Smooth muscle cell of the brain vasculature (primary cell): ENCODE data around the gene SPATA31E1.
"Not testable (repeated sequence)": the region's sequence is repeated elsewhere in the genome, so short reads cannot be mapped to it uniquely, and the experiment has no call there.

Source experiments
- DNase-seq: peaks from one replicate; pipeline ENCODE4 v3.0.0-alpha.2; 2012; ENCODE audit warnings: low read depth, low spot score

Gene SPATA31E1

GRCh38 chr9:87882627-87883026 is at the start of gene SPATA31E1:
Gene SPATA31E1 (plus strand): TSS chr9:87882877. CDS start chr9:87882892, 15 bp downstream.
- DNase-seq: no peak

- no peak for DNase-seq
Observed at GRCh38 chr9:87834357-87834756, 48.3 kb upstream of the SPATA31E1 start.

GRCh38 chr9:87836536-87836935 is 46.1 kb upstream of the SPATA31E1 start:
- no peak for DNase-seq

GRCh38 chr9:87836951-87837705 is 45.5 kb upstream of the SPATA31E1 start:
- DNase-seq: no peak

DNA sequence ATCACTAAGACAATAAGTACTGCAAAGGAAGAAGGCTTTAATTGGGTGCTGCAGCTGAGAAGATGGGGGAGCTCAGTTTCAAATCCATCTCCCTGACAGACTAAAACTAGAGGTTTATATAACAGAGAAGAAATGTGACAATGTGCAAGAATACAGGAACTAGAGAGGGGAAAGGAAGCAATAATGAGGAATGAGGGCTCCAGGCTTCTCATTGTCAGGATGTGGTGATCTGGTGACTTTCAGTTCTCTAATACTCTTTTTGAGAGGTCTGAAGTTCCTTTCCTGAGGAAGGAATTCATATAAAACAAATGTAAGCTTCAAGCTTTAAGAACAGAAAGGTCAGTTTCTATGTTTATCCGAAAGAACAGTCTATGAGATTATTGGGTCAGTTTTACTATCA is 42.5 kb upstream of the SPATA31E1 start:
- no peak for DNase-seq

DNA sequence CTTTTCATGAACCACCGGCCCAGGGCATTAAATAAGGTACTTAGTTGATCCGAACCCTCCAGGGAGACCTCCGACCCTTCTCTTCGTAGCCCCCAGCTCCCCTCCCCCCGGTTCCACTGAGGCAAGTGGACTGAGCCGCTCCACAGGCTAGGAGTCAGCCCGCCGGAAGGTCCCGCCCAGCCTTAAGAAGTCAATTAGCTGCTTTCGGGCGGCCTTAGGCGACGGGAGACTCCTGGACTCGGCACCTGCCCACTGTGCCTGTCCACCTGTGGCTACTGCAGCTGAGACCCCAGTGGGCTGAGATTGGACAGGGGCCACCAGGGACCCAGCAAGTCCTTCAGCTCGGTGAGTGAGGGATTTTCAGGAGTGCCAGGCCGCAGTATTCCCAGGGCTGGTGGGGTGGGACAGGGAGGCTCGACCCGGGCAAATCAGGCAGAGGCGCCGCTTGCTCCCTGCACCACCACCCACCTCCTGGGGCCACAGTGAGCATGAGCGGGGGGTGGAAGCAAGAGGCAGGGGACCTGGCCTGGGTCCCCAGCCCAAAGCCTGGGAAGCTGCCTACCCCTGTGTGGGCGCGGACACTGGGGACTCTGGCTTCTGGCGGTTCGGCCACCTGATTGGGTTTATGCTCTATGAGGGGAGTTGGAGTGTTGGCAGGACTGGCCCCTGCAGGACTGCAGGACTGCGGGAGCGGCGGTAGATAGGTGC is 39.6 kb upstream of the SPATA31E1 start:
- no peak for DNase-seq

GRCh38 chr9:87844506-87844905 is 38.2 kb upstream of the SPATA31E1 start:
- DNase-seq: no peak

GRCh38 chr9:87847817-87848216 is 34.9 kb upstream of the SPATA31E1 start:
- not testable (repeated sequence) for DNase-seq

GRCh38 chr9:87849144-87849758 is 33.4 kb upstream of the SPATA31E1 start:
- no peak for DNase-seq

DNA sequence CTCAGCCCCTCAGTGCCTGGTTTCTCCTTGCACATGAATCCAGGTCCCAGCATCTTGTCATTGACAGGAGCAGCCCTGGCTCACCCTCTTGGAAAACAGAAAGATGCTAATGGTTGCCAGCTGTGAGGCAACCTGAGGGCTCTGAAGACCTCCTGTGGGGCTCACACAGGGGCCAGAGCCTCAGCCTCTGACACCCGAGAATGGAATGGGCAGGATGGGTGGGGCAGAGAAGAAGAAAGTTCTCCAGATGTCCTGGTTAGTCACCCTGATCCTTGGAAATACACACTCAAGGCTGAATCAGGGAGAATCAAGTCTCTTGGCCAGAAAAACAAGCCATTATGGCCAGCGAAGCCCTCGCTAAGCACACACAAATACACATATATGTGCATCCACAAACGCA is 32.3 kb upstream of the SPATA31E1 start:
- no peak for DNase-seq

DNA sequence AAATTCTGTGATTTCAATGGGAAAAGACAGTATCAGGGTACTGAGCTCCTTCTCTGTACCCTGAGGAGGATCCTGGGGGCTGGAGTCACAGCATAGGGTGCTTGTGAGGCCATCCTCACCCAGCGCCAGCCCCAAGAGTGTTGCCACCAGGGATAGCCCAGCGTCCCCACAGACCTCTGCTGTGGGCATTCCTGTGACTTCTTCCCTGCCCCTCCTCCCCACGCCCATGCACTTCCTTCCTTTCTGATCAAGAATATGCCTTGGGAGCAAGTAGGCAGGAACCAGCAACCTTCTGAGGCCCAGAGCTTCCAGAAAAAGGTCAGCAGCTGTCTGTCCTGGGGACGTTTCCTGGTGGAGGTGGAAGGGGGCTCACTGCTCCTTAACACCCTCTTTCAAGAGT is 31.5 kb upstream of the SPATA31E1 start:
- not testable (repeated sequence) for DNase-seq

- DNase-seq: no peak
Observed at GRCh38 chr9:87853302-87853701, 29.4 kb upstream of the SPATA31E1 start.

DNA sequence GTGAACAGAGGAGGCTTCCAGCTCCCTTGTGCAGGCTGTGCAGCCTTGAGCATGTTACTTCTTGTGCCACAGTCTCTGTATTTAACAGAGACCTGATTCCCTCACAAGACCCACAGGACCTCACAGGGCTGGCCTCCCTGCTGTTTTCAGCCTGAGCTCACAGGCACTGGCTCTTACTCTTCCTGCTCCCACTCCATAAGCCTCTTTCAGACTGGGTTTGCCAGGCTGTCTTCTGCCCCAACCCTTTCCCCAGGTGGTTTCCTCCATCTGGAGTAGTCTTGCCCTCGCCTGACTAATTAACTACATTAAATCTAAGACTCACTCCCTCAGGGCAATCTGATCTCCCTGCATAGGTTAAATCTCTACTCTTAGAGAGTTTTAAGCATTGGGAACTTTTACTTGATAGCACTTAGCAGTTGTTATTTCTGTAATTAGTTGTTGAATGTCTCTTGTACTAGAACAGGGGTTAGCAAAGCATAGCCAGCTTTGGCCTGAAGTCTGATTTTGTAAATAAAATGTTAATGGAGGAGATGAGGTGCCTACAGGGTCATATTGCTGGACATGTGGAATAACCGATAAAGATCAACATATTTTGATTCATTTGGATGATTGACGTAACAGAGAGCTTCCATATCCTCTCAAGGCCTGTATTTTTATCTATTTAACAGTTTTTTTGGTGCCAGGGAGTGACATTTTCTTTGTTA is 28.6 kb upstream of the SPATA31E1 start:
- no peak for DNase-seq

DNA sequence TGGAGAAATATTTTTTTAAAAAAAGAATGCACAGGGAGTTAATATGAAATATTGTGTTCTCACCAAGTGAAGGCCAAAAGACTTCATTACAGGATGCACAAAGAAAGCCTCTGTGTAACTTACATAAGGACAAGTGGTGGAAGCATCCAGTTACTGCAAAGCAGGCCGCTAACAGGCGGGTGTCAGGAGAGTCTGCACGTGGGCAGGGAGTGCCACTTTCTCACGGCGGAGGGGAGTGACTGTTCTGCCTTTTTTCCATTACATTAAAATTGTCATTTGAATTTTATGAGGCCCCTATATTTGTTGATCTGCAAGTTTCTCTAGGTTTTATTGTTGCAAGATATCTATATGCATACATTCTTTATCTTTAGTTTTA is 28.1 kb upstream of the SPATA31E1 start:
- DNase-seq: no peak

DNA sequence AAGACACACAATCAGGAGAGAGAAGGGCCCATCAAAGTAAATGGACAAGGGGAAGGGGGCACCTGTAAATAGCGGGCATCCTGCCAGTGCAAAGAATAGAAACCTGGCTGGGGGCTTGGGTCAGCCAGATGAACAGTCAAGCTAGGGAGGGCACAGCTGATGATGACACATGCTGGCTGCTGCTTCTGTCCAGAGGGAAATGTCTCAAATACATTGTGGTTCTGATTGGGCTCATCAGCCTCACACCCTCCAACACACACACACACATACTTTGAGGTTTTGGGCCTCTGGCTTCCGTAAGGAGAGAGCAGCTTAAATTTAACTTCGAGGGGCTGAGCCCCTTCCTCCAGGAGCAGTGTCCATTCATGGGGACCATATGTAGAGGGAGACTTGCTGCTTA is 27.6 kb upstream of the SPATA31E1 start:
- DNase-seq: no peak

GRCh38 chr9:87857141-87857947 is 25.3 kb upstream of the SPATA31E1 start:
- DNase-seq: no peak

- no peak for DNase-seq
Observed at GRCh38 chr9:87857948-87858335, 24.7 kb upstream of the SPATA31E1 start.

DNA sequence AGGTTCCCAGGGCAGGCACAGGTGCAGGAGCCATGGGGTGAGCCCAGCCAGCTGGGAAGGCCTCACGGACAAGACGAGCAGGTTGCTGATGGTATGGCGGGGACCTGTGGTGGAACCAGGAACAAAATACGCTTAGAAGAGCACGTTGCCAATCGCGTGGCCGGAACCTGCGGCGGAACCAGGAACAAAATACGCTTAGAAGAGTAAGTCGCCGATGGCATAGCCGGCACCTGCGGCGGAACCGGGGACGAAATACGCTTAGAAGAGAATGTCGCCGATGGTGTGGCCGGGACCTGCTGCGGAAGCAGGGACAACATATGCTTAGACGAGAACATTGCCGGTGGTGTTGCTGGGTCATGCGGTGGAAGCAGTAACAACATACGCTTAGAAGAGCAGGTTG is 23.5 kb upstream of the SPATA31E1 start:
- no peak for DNase-seq

DNA sequence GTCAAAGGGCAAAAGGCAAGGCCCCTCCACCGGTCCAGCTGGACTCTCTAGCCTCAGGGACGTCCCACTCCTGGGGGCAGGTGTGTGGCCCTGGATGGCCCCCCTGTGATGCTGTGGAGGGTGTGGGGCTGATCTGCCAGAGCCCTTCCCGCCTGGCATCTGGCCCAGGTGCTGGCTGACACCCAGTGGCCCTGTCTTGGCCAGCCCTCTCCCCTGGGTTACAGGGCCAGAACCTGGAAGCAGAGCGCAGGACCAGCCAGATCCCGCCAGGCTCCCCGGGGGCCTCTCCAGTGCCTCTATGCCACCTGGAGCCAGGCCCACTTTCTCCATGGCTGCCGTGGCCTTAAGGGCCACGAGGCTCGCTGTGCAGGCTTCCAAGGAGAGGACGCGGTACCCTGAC is 22.9 kb upstream of the SPATA31E1 start:
- DNase-seq: no peak

- DNase-seq: no peak
Observed at GRCh38 chr9:87861332-87861731, 21.3 kb upstream of the SPATA31E1 start.

- no peak for DNase-seq
Observed at GRCh38 chr9:87862536-87863268, 20.0 kb upstream of the SPATA31E1 start.
